ENCODE measurements around the gene RBM39. TPM values are rescaled to one million over a fixed set of nuclear protein-coding genes. Genes with fewer than 3 reads are reported as not detected.

RBM39 gene
- total RNA-seq, 4 donors from 2014 or later: 232 to 592 (median 389) TPM

DNA sequence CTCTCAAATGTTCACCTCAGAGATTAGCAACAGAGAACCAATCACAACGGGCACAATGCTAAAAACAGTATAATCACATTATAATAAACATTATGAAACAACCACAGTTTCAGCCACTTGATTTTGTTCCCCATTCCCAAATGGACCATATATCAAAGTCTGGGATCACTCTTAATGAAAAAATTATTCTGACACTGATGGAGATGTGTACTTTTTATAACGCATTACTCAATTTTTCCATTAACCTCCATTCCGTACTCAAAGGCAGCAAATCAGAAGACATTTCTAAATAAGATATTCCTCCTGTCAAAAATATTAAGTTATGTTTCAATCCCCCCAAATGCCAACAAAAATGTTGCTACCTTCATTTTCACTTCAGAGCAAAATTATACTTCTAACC lies 80.2 kb downstream of the RBM39 start:
- TF ChIP-seq, protein P1, sequence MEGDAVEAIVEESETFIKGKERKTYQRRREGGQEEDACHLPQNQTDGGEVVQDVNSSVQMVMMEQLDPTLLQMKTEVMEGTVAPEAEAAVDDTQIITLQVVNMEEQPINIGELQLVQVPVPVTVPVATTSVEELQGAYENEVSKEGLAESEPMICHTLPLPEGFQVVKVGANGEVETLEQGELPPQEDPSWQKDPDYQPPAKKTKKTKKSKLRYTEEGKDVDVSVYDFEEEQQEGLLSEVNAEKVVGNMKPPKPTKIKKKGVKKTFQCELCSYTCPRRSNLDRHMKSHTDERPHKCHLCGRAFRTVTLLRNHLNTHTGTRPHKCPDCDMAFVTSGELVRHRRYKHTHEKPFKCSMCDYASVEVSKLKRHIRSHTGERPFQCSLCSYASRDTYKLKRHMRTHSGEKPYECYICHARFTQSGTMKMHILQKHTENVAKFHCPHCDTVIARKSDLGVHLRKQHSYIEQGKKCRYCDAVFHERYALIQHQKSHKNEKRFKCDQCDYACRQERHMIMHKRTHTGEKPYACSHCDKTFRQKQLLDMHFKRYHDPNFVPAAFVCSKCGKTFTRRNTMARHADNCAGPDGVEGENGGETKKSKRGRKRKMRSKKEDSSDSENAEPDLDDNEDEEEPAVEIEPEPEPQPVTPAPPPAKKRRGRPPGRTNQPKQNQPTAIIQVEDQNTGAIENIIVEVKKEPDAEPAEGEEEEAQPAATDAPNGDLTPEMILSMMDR (IDR thresholded peaks at IDR 0.05): no peak
- no peak for TF ChIP-seq POLR2A (IDR thresholded peaks at IDR 0.05)
- no peaks in the 10 kb centered on the region for H3K36me3 ChIP-seq
- H3K27ac ChIP-seq: peak overlapping the region in 1 of 2 donors; percentile 1
- peaks cover 0 to 6% of the 10 kb centered on the region in 2 donors for H3K4me1 ChIP-seq
- no peaks in the 10 kb centered on the region for H3K27me3 ChIP-seq
- intact Hi-C loops (cut with DNase I; ENCODE audit: low total_unique reads): no loop called here
- no peaks in the 10 kb centered on the region for H3K9me3 ChIP-seq
- H3K4me3 ChIP-seq: peak overlapping the region in 1 of 2 donors; percentile 71
- DNase-seq: no peak

DNA sequence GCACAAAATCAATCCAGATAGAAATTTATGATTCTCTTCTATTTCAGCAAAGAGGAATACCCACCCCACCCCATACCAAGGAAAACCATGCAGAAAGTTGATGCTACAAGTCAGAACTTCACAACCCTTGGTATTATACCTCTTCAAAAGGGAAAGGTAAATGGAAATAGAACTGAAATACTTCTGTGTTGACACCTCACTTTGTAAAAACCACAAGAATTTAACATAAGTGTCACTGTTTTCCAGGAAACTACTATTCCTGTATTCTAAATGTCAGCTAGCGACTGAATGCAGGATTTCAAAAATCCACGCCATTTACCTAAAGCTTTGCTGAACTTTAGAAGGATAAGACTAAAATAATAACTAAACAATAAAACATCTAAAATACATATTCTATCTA lies 81.0 kb downstream of the RBM39 start:
- Histone ChIP-seq H3K36me3 (no peaks in the 10 kb centered on the region), H3K27me3 (no peaks in the 10 kb centered on the region), H3K9me3 (no peaks in the 10 kb centered on the region), H3K4me3 (no peak overlapping the region), H3K4me1 (peaks cover 0 to 6% of the 10 kb centered on the region in 2 donors), H3K27ac (peak overlapping the region; percentile 1 to 7)
- no peak for DNase-seq
- intact Hi-C loops (cut with DNase I; ENCODE audit: low total_unique reads): no loop called here
- no peak for TF ChIP-seq POLR2A (IDR thresholded peaks at IDR 0.05)
- TF ChIP-seq, protein P1 (IDR thresholded peaks at IDR 0.05): no peak

DNA sequence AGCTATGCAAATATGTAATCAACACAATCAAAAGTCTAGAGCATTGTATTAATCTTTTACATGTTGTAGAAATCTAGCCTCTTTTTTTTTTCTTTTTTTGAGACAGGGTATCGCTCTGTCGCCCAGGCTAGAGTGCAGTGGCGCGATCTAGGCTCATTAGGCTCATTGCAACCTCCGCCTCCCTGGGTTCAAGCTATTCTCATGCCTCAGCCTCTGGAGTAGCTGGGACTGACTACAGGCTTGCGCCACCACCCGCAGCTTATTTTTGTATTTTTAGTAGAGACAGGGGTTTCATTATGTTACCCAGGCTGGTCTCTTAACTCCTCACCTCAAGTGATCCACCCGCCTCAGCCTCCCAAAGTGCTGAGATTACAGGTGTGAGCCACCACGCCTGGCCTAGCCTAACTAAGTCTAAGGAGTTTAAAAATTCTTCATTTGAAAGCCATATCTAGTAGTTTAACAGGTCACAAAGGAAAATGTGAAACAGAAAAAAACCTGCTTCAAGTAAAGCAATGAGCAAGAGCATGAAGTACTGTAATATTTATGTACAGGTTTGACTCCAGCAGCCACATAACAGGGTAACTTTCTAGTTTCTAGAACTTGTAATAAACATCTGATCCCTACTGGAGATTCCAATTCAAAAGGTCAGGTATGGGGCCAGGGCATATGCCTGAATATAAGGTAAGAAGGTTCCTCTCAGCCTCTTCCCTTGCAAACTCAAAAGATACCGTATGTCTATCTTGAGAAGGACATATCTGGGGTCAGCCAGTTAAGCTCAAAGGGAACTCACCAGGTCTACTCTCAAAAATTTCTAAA lies 81.7 kb downstream of the RBM39 start:
- Histone ChIP-seq H3K4me1 (peaks cover 0 to 6% of the 10 kb centered on the region in 2 donors), H3K27me3 (no peaks in the 10 kb centered on the region), H3K36me3 (no peaks in the 10 kb centered on the region), H3K9me3 (no peaks in the 10 kb centered on the region), H3K27ac (no peak overlapping the region), H3K4me3 (no peak overlapping the region)
- no peak for TF ChIP-seq POLR2A (IDR thresholded peaks at IDR 0.05)
- TF ChIP-seq, protein P1 (IDR thresholded peaks at IDR 0.05): no peak
- DNase-seq: no peak
- intact Hi-C loops (cut with DNase I; ENCODE audit: low total_unique reads): no loop called here

DNA sequence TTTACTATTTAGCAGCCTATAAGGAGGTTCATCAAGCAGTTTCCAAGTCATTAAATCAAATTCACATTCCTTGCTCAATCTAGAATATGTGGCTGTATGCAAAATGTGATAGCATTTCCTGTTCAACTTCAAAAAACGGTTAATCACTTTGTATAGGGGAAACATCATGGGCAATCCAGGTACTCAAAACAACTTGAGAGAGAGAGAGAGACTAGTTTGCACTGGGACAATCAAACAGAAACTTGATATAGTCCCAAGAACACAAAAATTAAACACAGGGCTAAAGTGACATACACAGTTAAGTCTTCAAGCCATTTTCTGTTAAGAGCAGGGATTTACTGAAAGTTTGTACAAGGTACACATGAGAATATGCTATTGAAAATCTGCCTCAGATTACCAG lies 84.8 kb downstream of the RBM39 start:
- Histone ChIP-seq H3K36me3 (no peaks in the 10 kb centered on the region), H3K4me3 (no peak overlapping the region), H3K9me3 (no peaks in the 10 kb centered on the region), H3K27ac (no peak overlapping the region), H3K4me1 (peaks cover 0 to 6% of the 10 kb centered on the region in 2 donors), H3K27me3 (no peaks in the 10 kb centered on the region)
- DNase-seq: no peak
- TF ChIP-seq, protein P1 (IDR thresholded peaks at IDR 0.05): no peak
- no peak for TF ChIP-seq POLR2A (IDR thresholded peaks at IDR 0.05)
- intact Hi-C loops (cut with DNase I; ENCODE audit: low total_unique reads): no loop called here

DNA sequence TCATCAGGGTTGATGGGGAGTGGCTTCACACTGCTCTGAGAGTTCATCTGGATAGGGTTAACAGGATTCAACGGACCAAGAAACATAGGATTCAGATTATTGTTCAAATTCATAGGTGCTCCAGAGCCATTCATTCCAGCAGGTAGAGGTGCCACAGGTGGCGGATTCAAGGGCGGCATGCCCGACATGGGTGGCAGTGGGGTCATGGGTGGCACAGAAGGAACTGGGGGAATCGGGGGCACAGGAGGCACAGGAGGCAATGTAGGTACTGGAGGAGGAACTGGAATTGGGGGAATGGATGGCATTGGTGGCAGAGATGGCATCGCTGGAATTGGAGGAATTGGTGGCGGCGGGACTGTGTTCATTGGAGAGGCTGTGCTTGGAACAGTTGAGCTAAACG lies 87.6 kb downstream of the RBM39 start:
- Histone ChIP-seq H3K4me3 (no peak overlapping the region), H3K27ac (no peak overlapping the region), H3K36me3 (no peaks in the 10 kb centered on the region), H3K27me3 (no peaks in the 10 kb centered on the region), H3K9me3 (no peaks in the 10 kb centered on the region), H3K4me1 (peaks cover 0 to 9% of the 10 kb centered on the region in 2 donors)
- TF ChIP-seq, protein P1 (IDR thresholded peaks at IDR 0.05): no peak
- no peak for TF ChIP-seq POLR2A (IDR thresholded peaks at IDR 0.05)
- intact Hi-C loops (cut with DNase I; ENCODE audit: low total_unique reads): no loop called here
- DNase-seq: no peak
